HCT116 (cell line): ENCODE data around the gene MYO1G. TPM values are rescaled to one million over a fixed set of nuclear protein-coding genes. Genes with fewer than 3 reads are reported as not detected.

Experiments
- ATAC-seq: fragments of 200-7000 bp; cut with Tn5 transposase; 2 replicates; pipeline ENCODE4 v1.9.1; 2020; ENCODE audit warnings: mild to moderate bottlenecking, moderate library complexity
- BruUV-seq: library from RNA; stranded (reverse); fragments of 400-500 nt; replicated peaks from 2 replicates; lab custom pipeline; 2021; lab: Mats Ljungman, UMichigan
- CTCF ChIA-PET: fragments of 300-600 bp; sonication (Branson Sonifier 250); formaldehyde crosslinking; loops from one replicate; lab custom pipeline; 2021; ENCODE audit warnings: antibody characterized with exemption; lab: Charles Lee
- POLR2A ChIA-PET: fragments of 300-600, 350-600 bp; sonication (Branson Sonifier 250); formaldehyde crosslinking; loops from one replicate; lab custom pipeline; 2021; ENCODE audit warnings: antibody characterized with exemption; lab: Charles Lee
- RAD21 ChIA-PET, 2 experiments: fragments of 300-600 bp; sonication (Branson Sonifier 250); formaldehyde crosslinking; loops; one replicate each; lab custom pipeline; 2023; ENCODE audit warnings: low total read pairs in 2 of 2; ENCODE audit not compliant: uncharacterized antibody in 2 of 2, unreplicated experiment in 2 of 2, low non-redundant PET in 1 of 2; lab: Charles Lee
- DNase-seq: peaks from one replicate; pipeline ENCODE4 v3.0.0-alpha.2; 2010; ENCODE audit warnings: low read depth, low spot score
- H2AFZ ChIP-seq: fragments of 200-600 bp; shearing (Covaris generic), sonication (generic); 2 replicates; pipeline ENCODE4 v1.6.1; 2017; ENCODE audit warnings: low read depth, mixed run types, mixed read lengths, antibody characterized with exemption, low read length; ENCODE audit not compliant: poor library complexity, severe bottlenecking
- H3K27ac ChIP-seq: 2 replicates; pipeline ENCODE4 v1.5.1; 2012; ENCODE audit warnings: low read depth, low read length
- H3K27me3 ChIP-seq: fragments of 200-600 bp; sonication (generic); 2 replicates; pipeline ENCODE4 v1.6.1; 2016; ENCODE audit warnings: mixed run types, low read length, mixed read lengths; ENCODE audit not compliant: insufficient read depth
- H3K36me3 ChIP-seq, 2 experiments: fragments of 200-500 bp in 1 of 2; fragments of 200-600 bp in 1 of 2; sonication (Bioruptor generic) in 1 of 2; sonication (generic) in 1 of 2; 2 replicates each; pipeline versions ENCODE4 v1.5.1 to v1.6.1; 2014 to 2016; ENCODE audit warnings: low read length in 2 of 2, inconsistent platforms in 1 of 2, mixed read lengths in 1 of 2, mixed run types in 1 of 2; ENCODE audit not compliant: insufficient read depth in 2 of 2, control insufficient read depth in 1 of 2
- H3K4me1 ChIP-seq, 2 experiments: fragments of 200-600 bp in 1 of 2; sonication (generic) in 1 of 2; 2 replicates each; pipeline versions ENCODE4 v1.5.1 to v1.6.1; 2012 to 2017; ENCODE audit warnings: low read length in 2 of 2, inconsistent platforms in 1 of 2, mild to moderate bottlenecking in 1 of 2, mixed read lengths in 1 of 2, mixed run types in 1 of 2, moderate library complexity in 1 of 2; ENCODE audit not compliant: insufficient read depth in 2 of 2, control insufficient read depth in 1 of 2
- H3K4me2 ChIP-seq: fragments of 200-600 bp; sonication (generic); 2 replicates; pipeline ENCODE4 v1.6.1; 2017; ENCODE audit warnings: mixed run types, low read length, mixed read lengths
- H3K4me3 ChIP-seq, 2 experiments: fragments of 200-600 bp in 1 of 2; sonication (generic) in 1 of 2; replicated peaks in 1 of 2; 2 replicates each; pipeline ENCODE4 v1.5.1; 2011 to 2016; ENCODE audit warnings: low read length in 2 of 2, control low read depth in 1 of 2, low read depth in 1 of 2, mild to moderate bottlenecking in 1 of 2, mixed read lengths in 1 of 2, mixed run types in 1 of 2
- H3K79me2 ChIP-seq: fragments of 200-600 bp; sonication (generic); 2 replicates; pipeline ENCODE4 v1.6.1; 2017; ENCODE audit warnings: mild to moderate bottlenecking, mixed run types, low read length, moderate library complexity, mixed read lengths; ENCODE audit not compliant: insufficient read depth
- H3K9ac ChIP-seq: fragments of 200-600 bp; sonication (generic); 2 replicates; pipeline ENCODE4 v1.6.1; 2016; ENCODE audit warnings: low read length, mixed read lengths
- H3K9me2 ChIP-seq: fragments of 200-600 bp; sonication (generic), shearing (Covaris generic); 2 replicates; pipeline ENCODE4 v1.6.1; 2017; ENCODE audit warnings: mixed run types, mild to moderate bottlenecking, moderate library complexity; ENCODE audit not compliant: insufficient read depth
- H3K9me3 ChIP-seq, 2 experiments: fragments of 200-500 bp in 1 of 2; fragments of 200-600 bp in 1 of 2; sonication (Bioruptor generic) in 1 of 2; sonication (generic) in 1 of 2; 2 replicates each; pipeline ENCODE4 v1.6.1; 2014 to 2017; ENCODE audit warnings: low read length in 2 of 2, mixed read lengths in 2 of 2, inconsistent platforms in 1 of 2, low read depth in 1 of 2, mild to moderate bottlenecking in 1 of 2, mixed run types in 1 of 2, moderate library complexity in 1 of 2; ENCODE audit not compliant: control insufficient read depth in 1 of 2, insufficient read depth in 1 of 2
- H4K20me1 ChIP-seq: fragments of 200-600 bp; sonication (generic), shearing (Covaris generic); 2 replicates; pipeline ENCODE4 v1.6.1; 2017; ENCODE audit warnings: mixed run types, mild to moderate bottlenecking, moderate library complexity; ENCODE audit not compliant: insufficient read depth
- CBX3 ChIP-seq: IDR thresholded peaks from 2 replicates; pipeline ENCODE4 v1.6.1; 2012; ENCODE audit warnings: low read depth
- CTCF ChIP-seq, 3 experiments: fragments of 200-600 bp in 1 of 3; sonication (generic) in 1 of 3; IDR thresholded peaks in 2 of 3; conservative IDR thresholded peaks in 1 of 3; 2 replicates each; pipeline ENCODE4 v1.5.1; 2012 to 2017; ENCODE audit warnings: low read depth in 2 of 3, low read length in 2 of 3, antibody characterized with exemption in 1 of 3, borderline replicate concordance in 1 of 3, control low read depth in 1 of 3, mild to moderate bottlenecking in 1 of 3, mixed read lengths in 1 of 3, mixed run types in 1 of 3, moderate library complexity in 1 of 3; ENCODE audit not compliant: insufficient read depth in 1 of 3
- EGR1 ChIP-seq: IDR thresholded peaks from 2 replicates; pipeline ENCODE4 v1.6.1; 2012; ENCODE audit warnings: low read depth
- ELF1 ChIP-seq: IDR thresholded peaks from 2 replicates; pipeline ENCODE4 v1.6.1; 2012; ENCODE audit warnings: low read depth, borderline replicate concordance
- EZH2 ChIP-seq: fragments of 200-600 bp; sonication (generic); IDR thresholded peaks from 2 replicates; pipeline ENCODE4 v1.6.1; 2017; ENCODE audit warnings: antibody characterized with exemption, mixed run types
- FOSL1 ChIP-seq: IDR thresholded peaks from 2 replicates; pipeline ENCODE4 v1.6.1; 2012; ENCODE audit warnings: low read depth
- JUND ChIP-seq: IDR thresholded peaks from 2 replicates; pipeline ENCODE4 v1.6.1; 2012
- POLR2A ChIP-seq: IDR thresholded peaks from 2 replicates; pipeline ENCODE4 v1.7.0; 2011; ENCODE audit warnings: borderline replicate concordance; ENCODE audit not compliant: insufficient read depth, insufficient read length; ENCODE audit errors: extremely low read depth
- RAD21 ChIP-seq: IDR thresholded peaks from 2 replicates; pipeline ENCODE4 v1.6.1; 2012; ENCODE audit warnings: low read depth, mild to moderate bottlenecking
- SRF ChIP-seq: IDR thresholded peaks from 2 replicates; pipeline ENCODE4 v1.6.1; 2012; ENCODE audit warnings: low read depth
- TCF7L2 ChIP-seq: IDR thresholded peaks from 2 replicates; pipeline ENCODE4 v1.7.0; 2011; ENCODE audit warnings: borderline replicate concordance, inconsistent platforms; ENCODE audit not compliant: insufficient read depth, insufficient read length; ENCODE audit errors: extremely low read depth
- YY1 ChIP-seq: IDR thresholded peaks from 2 replicates; pipeline ENCODE4 v1.6.1; 2011; ENCODE audit warnings: low read length, low read depth, moderate library complexity, mild to moderate bottlenecking; ENCODE audit not compliant: insufficient replicate concordance; ENCODE audit errors: extremely low read depth
- ZBTB33 ChIP-seq: IDR thresholded peaks from 2 replicates; pipeline ENCODE4 v1.6.1; 2011; ENCODE audit warnings: mild to moderate bottlenecking, low read length, moderate library complexity; ENCODE audit not compliant: insufficient replicate concordance; ENCODE audit errors: extremely low read depth
- ZFX ChIP-seq: fragments of 450-650 bp; IDR thresholded peaks from 2 replicates; pipeline ENCODE4 v1.6.1; 2017
- intact Hi-C: fragments of 100-400 bp; cut with micrococcal nuclease; formaldehyde crosslinking; loops from 2 replicates; pipeline ENCODE4 v1.10.0; 2022
- total RNA-seq: library from RNA; stranded (reverse); gene quantifications from one replicate; pipeline ENCODE4 v1.2.1, GENCODE V29; 2021; ENCODE audit not compliant: unreplicated experiment

The MYO1G gene
- total RNA-seq, 1 experiment from 2014 or later = 0.74 TPM

GRCh38 chr7:44976746-44977196 lies 2.0 kb downstream of the MYO1G start:
- H3K4me3 ChIP-seq = no peak overlapping the region
- intact Hi-C loops = no loop called here

GRCh38 chr7:44976040-44976745 lies 2.6 kb downstream of the MYO1G start:
- no peak overlapping the region for H3K4me2 ChIP-seq
- TF ChIP-seq EZH2 (no peak), CBX3 (no peak), JUND (no peak), ZBTB33 (no peak), EGR1 (no peak), CTCF (IDR thresholded peaks at IDR 0.05 in 2 of 3, conservative IDR thresholded peaks at IDR 0.05 in 1 of 3; ENCODE audit: borderline replicate concordance in 1 of 3, insufficient read depth in 1 of 3, low read depth in 2 of 3, low read length in 2 of 3) (no peak), YY1 (no peak), FOSL1 (no peak), SRF (no peak), POLR2A (no peak), ZFX (no peak), RAD21 (no peak), ELF1 (no peak), TCF7L2 (no peak)

More at GRCh38 chr7:44976746-44977196, 2.0 kb downstream of the MYO1G start:
- ChIA-PET RAD21 (no interaction called here), POLR2A (no interaction called here), CTCF (no interaction called here)
- Histone ChIP-seq H3K9ac (no peak overlapping the region), H3K9me3 (no peaks in the 10 kb centered on the region), H3K36me3 (peaks cover 3% of the 10 kb centered on the region in 2 experiments; a peak in 3 of 4 replicates), H3K9me2 (no peaks in the 10 kb centered on the region), H3K79me2 (no peaks in the 10 kb centered on the region), H3K4me1 (peaks cover 0 to 16% of the 10 kb centered on the region in 2 experiments; a peak in 2 of 4 replicates), H3K27ac (no peak overlapping the region), H2AFZ (no peak overlapping the region), H3K27me3 (no peaks in the 10 kb centered on the region), H4K20me1 (no peaks in the 10 kb centered on the region; the same call in 1 of the 2 replicates), H3K4me2 (no peak overlapping the region)
- no peak for ATAC-seq
- no peak for TF ChIP-seq POLR2A
- no TSS peak for BruUV-seq
- DNase-seq = no peak

More at GRCh38 chr7:44976040-44976745, 2.6 kb downstream of the MYO1G start:
- Histone ChIP-seq H4K20me1 (no peaks in the 10 kb centered on the region), H3K9ac (no peak overlapping the region), H3K27ac (no peak overlapping the region), H3K9me3 (no peaks in the 10 kb centered on the region), H3K4me3 (no peak overlapping the region), H3K79me2 (no peaks in the 10 kb centered on the region), H3K4me1 (peaks cover 0 to 16% of the 10 kb centered on the region in 2 experiments; a peak in 2 of 4 replicates), H3K9me2 (no peaks in the 10 kb centered on the region), H3K36me3 (peaks cover 0 to 3% of the 10 kb centered on the region in 2 experiments; a peak in 2 of 4 replicates), H2AFZ (no peak overlapping the region), H3K27me3 (no peaks in the 10 kb centered on the region)
- ATAC-seq = no peak
- no TSS peak for BruUV-seq
- ChIA-PET RAD21 (no interaction called here), POLR2A (no interaction called here), CTCF (no interaction called here)
- DNase-seq = no peak
- intact Hi-C loops = no loop called here
